ENCODE data around the gene LYSMD4.
"Not testable (repeated sequence)": the region's sequence is repeated elsewhere in the genome, so short reads cannot be mapped to it uniquely, and the experiment has no call there.

The LYSMD4 gene

GRCh38 chr15:99753066-99753465 lies 19.8 kb upstream of the LYSMD4 start:
- in situ Hi-C loops (cut with HindIII; ENCODE audit: low sequenced_read_pairs): no loop called here
- TF ChIP-seq, protein P1, sequence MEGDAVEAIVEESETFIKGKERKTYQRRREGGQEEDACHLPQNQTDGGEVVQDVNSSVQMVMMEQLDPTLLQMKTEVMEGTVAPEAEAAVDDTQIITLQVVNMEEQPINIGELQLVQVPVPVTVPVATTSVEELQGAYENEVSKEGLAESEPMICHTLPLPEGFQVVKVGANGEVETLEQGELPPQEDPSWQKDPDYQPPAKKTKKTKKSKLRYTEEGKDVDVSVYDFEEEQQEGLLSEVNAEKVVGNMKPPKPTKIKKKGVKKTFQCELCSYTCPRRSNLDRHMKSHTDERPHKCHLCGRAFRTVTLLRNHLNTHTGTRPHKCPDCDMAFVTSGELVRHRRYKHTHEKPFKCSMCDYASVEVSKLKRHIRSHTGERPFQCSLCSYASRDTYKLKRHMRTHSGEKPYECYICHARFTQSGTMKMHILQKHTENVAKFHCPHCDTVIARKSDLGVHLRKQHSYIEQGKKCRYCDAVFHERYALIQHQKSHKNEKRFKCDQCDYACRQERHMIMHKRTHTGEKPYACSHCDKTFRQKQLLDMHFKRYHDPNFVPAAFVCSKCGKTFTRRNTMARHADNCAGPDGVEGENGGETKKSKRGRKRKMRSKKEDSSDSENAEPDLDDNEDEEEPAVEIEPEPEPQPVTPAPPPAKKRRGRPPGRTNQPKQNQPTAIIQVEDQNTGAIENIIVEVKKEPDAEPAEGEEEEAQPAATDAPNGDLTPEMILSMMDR (IDR thresholded peaks at IDR 0.05; ENCODE audit: low read depth, low read length, missing control alignments): no peak
- no peak for DNase-seq (ENCODE audit: low read depth)
- H3K4me3 ChIP-seq (ENCODE audit: low read depth, low read length): no peak overlapping the region

GRCh38 chr15:99752556-99752955 lies 19.3 kb upstream of the LYSMD4 start:
- TF ChIP-seq, protein P1 (IDR thresholded peaks at IDR 0.05; ENCODE audit: low read depth, low read length, missing control alignments): no peak
- H3K4me3 ChIP-seq (ENCODE audit: low read depth, low read length): no peak overlapping the region
- in situ Hi-C loops (cut with HindIII; ENCODE audit: low sequenced_read_pairs): no loop called here
- no peak for DNase-seq (ENCODE audit: low read depth)

GRCh38 chr15:99750326-99750725 lies 17.1 kb upstream of the LYSMD4 start:
- DNase-seq (ENCODE audit: low read depth); in situ Hi-C loops (cut with HindIII; ENCODE audit: low sequenced_read_pairs); H3K4me3 ChIP-seq (ENCODE audit: low read depth, low read length): not testable (repeated sequence)

DNA sequence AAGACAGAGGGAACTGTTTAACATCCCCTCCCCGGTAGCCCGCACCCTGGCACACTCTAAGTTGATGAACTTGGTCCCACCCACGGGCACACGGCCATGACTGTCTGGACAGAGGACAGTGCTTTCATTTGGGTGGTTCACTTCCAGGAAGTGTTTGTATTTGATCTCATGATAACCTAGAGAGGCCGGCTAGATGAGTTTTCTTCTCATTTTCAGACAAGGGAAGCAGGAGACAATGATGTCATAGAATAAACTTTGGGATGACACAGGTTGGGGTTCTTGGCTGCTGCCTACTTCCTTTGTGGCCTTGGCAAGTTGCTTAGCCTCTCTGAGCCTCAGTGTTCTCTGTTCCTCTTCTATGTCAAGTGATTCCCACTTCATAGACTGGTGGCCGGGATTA lies 16.1 kb upstream of the LYSMD4 start:
- TF ChIP-seq, protein P1 (IDR thresholded peaks at IDR 0.05; ENCODE audit: low read depth, low read length, missing control alignments): no peak
- DNase-seq (ENCODE audit: low read depth): no peak
- no peak overlapping the region for H3K4me3 ChIP-seq (ENCODE audit: low read depth, low read length)
- in situ Hi-C loops (cut with HindIII; ENCODE audit: low sequenced_read_pairs): no loop called here

GRCh38 chr15:99745370-99746086 lies 12.3 kb upstream of the LYSMD4 start:
- no peak for DNase-seq (ENCODE audit: low read depth)
- TF ChIP-seq, protein P1 (IDR thresholded peaks at IDR 0.05; ENCODE audit: low read depth, low read length, missing control alignments): no peak
- in situ Hi-C loops (cut with HindIII; ENCODE audit: low sequenced_read_pairs): no loop called here

DNA sequence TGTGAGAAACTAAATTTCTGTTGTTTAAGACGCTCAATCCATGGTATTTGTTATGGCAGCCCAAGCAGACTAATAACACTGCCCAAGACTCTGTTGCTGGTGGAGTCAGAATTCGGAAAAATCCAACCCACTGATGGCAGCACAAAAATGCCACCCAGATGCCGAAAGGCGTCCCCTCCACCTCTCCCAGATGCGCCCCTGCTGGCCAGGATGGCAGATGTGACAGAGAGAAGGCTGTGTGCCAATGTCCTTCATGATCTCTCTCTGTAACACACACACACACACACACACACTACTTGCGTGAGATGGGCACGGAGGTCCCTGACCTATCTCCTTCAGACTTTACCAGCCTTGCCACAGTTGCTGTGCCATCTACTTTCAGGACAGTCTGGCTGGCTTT lies 10.9 kb upstream of the LYSMD4 start:
- TF ChIP-seq, protein P1 (IDR thresholded peaks at IDR 0.05; ENCODE audit: low read depth, low read length, missing control alignments): no peak
- in situ Hi-C loops (cut with HindIII; ENCODE audit: low sequenced_read_pairs): no loop called here
- DNase-seq (ENCODE audit: low read depth): no peak
- no peak overlapping the region for H3K4me3 ChIP-seq (ENCODE audit: low read depth, low read length)

More at GRCh38 chr15:99745370-99746086, 12.3 kb upstream of the LYSMD4 start:
- H3K4me3 ChIP-seq (ENCODE audit: low read depth, low read length): no peak overlapping the region

DNA sequence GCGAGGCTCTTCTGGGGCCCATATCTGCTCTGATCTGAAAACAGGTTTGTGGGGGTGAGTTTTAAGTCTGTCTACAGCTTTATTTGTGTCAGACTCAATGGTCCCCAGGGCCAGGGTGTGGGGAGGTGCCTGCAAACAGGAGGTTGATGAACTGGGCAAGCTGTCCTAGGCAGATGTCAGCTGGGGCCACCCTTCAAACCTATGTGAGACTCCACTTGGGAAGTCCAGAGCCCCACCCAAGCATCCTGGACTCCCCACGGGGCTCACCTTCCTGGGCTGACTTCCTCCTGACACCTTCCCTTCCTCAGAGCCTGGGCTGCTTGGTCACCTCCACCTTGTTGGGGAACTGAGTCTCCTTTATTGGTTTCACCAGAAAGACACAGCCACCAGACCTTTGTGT lies 8.6 kb upstream of the LYSMD4 start:
- in situ Hi-C loops (cut with HindIII; ENCODE audit: low sequenced_read_pairs): no loop called here
- H3K4me3 ChIP-seq (ENCODE audit: low read depth, low read length): no peak overlapping the region
- TF ChIP-seq, protein P1 (IDR thresholded peaks at IDR 0.05; ENCODE audit: low read depth, low read length, missing control alignments): no peak
- no peak for DNase-seq (ENCODE audit: low read depth)
